Gastrocnemius medialis (tissue), 4 donors: ENCODE results near the gene MROH8.

Experiments
- POLR2A ChIP-seq, 2 donors: fragments of 450-650 bp; IDR thresholded peaks; one replicate each; pipeline ENCODE4 v1.6.1; 2017; ENCODE audit warnings: antibody characterized with exemption in 2 of 2, mild to moderate bottlenecking in 2 of 2, moderate library complexity in 2 of 2
- TF ChIP-seq, protein P1 (sequence below), 5 experiments: fragments of 450-650 bp in 3 of 5; fragments of 200-600 bp in 2 of 5; sonication (generic) in 2 of 5; IDR thresholded peaks in 4 of 5; conservative IDR thresholded peaks in 1 of 5; 1 replicate in 4 of 5; 2 replicates in 1 of 5; pipeline ENCODE4 v1.5.1; 2016 to 2019; ENCODE audit warnings: antibody characterized with exemption in 5 of 5, mild to moderate bottlenecking in 3 of 5, moderate library complexity in 3 of 5

DNA sequence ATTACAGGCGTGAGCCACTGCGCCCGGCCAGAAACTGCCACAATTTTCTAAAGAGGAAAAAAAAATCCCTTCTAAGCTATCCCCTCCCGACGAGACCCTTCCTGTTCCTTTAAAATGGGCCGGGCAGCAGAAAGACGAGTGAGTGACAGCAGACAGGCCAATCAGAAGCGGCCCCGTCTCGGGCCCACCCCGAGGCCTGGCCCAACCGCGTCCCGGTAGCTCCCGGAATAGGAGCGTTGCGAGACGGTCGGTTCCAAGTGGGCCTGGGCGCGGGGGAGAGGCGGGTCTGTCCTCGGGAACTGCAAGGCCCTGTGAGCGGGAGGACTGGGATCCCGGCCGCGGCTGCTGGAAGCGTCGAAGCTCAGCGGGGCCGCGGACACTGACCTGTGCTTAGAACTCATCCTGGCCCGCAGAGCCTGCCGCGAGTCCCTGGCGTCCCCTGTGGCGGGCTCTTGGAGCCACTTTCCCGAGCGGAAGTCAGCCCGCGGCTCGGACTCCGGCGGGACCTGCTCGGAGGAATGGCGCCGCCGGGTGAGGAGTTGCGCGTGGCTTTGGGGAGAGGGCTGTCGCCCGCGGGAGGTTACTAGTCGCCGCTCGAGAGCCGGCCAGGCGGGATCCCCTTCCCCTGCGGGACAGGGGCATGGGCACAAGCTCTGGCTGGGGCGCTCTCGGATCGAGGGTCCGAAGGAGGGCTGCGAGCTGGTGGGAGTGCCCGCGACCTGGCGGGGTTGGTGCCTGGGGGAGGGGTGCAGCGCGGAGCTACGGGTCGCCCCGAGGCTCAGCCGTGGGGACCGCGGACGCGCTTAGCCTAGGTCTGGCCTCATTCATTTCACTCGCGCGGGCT is at the start of gene MROH8, which contains the start of gene RPN2:
- TF ChIP-seq, protein P1, sequence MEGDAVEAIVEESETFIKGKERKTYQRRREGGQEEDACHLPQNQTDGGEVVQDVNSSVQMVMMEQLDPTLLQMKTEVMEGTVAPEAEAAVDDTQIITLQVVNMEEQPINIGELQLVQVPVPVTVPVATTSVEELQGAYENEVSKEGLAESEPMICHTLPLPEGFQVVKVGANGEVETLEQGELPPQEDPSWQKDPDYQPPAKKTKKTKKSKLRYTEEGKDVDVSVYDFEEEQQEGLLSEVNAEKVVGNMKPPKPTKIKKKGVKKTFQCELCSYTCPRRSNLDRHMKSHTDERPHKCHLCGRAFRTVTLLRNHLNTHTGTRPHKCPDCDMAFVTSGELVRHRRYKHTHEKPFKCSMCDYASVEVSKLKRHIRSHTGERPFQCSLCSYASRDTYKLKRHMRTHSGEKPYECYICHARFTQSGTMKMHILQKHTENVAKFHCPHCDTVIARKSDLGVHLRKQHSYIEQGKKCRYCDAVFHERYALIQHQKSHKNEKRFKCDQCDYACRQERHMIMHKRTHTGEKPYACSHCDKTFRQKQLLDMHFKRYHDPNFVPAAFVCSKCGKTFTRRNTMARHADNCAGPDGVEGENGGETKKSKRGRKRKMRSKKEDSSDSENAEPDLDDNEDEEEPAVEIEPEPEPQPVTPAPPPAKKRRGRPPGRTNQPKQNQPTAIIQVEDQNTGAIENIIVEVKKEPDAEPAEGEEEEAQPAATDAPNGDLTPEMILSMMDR (IDR thresholded peaks at IDR 0.05 in 4 of 5, conservative IDR thresholded peaks at IDR 0.05 in 1 of 5), result peak in 1 of 5 experiments; percentile 13
- TF ChIP-seq POLR2A (IDR thresholded peaks at IDR 0.05), result peak; percentile 81 to 93
